Measurements from ENCODE around the gene SHH.

- no peak for TF ChIP-seq POLR2A (IDR thresholded peaks at IDR 0.05)
- TF ChIP-seq, protein P1, sequence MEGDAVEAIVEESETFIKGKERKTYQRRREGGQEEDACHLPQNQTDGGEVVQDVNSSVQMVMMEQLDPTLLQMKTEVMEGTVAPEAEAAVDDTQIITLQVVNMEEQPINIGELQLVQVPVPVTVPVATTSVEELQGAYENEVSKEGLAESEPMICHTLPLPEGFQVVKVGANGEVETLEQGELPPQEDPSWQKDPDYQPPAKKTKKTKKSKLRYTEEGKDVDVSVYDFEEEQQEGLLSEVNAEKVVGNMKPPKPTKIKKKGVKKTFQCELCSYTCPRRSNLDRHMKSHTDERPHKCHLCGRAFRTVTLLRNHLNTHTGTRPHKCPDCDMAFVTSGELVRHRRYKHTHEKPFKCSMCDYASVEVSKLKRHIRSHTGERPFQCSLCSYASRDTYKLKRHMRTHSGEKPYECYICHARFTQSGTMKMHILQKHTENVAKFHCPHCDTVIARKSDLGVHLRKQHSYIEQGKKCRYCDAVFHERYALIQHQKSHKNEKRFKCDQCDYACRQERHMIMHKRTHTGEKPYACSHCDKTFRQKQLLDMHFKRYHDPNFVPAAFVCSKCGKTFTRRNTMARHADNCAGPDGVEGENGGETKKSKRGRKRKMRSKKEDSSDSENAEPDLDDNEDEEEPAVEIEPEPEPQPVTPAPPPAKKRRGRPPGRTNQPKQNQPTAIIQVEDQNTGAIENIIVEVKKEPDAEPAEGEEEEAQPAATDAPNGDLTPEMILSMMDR (IDR thresholded peaks at IDR 0.05) = no peak
These were observed 45.9 kb downstream of the SHH start for GRCh38 chr7:155766386-155766785.
